ENCODE results near the gene SCGB1C2. TPM values are rescaled to one million over a fixed set of nuclear protein-coding genes. Genes with fewer than 3 reads are reported as not detected.

SCGB1C2 gene
- total RNA-seq, 2 donors from 2014 or later, result not detected

GRCh38 chr17:180381-181244 lies 43.2 kb downstream of the SCGB1C2 start:
- H3K27ac ChIP-seq, result peak overlapping the region; percentile 51 to 75
- no peaks in the 10 kb centered on the region for H3K27me3 ChIP-seq
- no peak for DNase-seq (ENCODE audit: low spot score)
- peak overlapping the region; percentile 37 to 58 for H3K4me3 ChIP-seq
- no peaks in the 10 kb centered on the region for H3K9me3 ChIP-seq
- peaks cover 0 to 35% of the 10 kb centered on the region in 2 donors for H3K4me1 ChIP-seq
- no peak for TF ChIP-seq CTCF (IDR thresholded peaks at IDR 0.05)
- H3K36me3 ChIP-seq, result no peaks in the 10 kb centered on the region

GRCh38 chr17:181245-182049 lies 44.1 kb downstream of the SCGB1C2 start, which contains the start of gene DOC2B:
TSS of gene DOC2B (minus strand) at chr17:181650. CDS start at chr17:181479, 171 bp downstream.
- Histone ChIP-seq H3K4me3 (peak within 1 kb of the TSS; percentile 37 to 58), H3K27ac (peak within 1 kb of the TSS; percentile 51 to 75), H3K36me3 (no peaks in the 10 kb centered on the region), H3K4me1 (peaks cover 0 to 35% of the 10 kb centered on the region in 2 donors), H3K27me3 (no peaks in the 10 kb centered on the region), H3K9me3 (no peaks in the 10 kb centered on the region)
- peak in 1 of 2 donors; percentile 43 for TF ChIP-seq CTCF (IDR thresholded peaks at IDR 0.05)
- DNase-seq (ENCODE audit: low spot score), result no peak

- Histone ChIP-seq H3K4me1 (peaks cover 0 to 35% of the 10 kb centered on the region in 2 donors), H3K4me3 (peak overlapping the region; percentile 20 to 44), H3K27ac (no peak overlapping the region), H3K27me3 (no peaks in the 10 kb centered on the region), H3K36me3 (no peaks in the 10 kb centered on the region), H3K9me3 (no peaks in the 10 kb centered on the region)
- no peak for TF ChIP-seq CTCF (IDR thresholded peaks at IDR 0.05)
- no peak for DNase-seq (ENCODE audit: low spot score)
Measured at GRCh38 chr17:182050-182751, 44.8 kb downstream of the SCGB1C2 start.

GRCh38 chr17:183021-183420 lies 45.7 kb downstream of the SCGB1C2 start:
- Histone ChIP-seq H3K27ac (no peak overlapping the region), H3K9me3 (no peaks in the 10 kb centered on the region), H3K4me3 (no peak overlapping the region), H3K4me1 (peaks cover 0 to 35% of the 10 kb centered on the region in 2 donors), H3K36me3 (no peaks in the 10 kb centered on the region), H3K27me3 (no peaks in the 10 kb centered on the region)
- no peak for DNase-seq (ENCODE audit: low spot score)
- TF ChIP-seq CTCF (IDR thresholded peaks at IDR 0.05), result no peak

GRCh38 chr17:185445-186138 lies 48.2 kb downstream of the SCGB1C2 start:
- Histone ChIP-seq H3K27ac (no peak overlapping the region), H3K9me3 (no peaks in the 10 kb centered on the region), H3K4me1 (peaks cover 0 to 15% of the 10 kb centered on the region in 2 donors), H3K36me3 (no peaks in the 10 kb centered on the region), H3K4me3 (no peak overlapping the region), H3K27me3 (no peaks in the 10 kb centered on the region)
- no peak for DNase-seq (ENCODE audit: low spot score)
- TF ChIP-seq CTCF (IDR thresholded peaks at IDR 0.05), result no peak

Measured in right atrium auricular region (tissue), 2 donors.